NCI-H82 (cell line): ENCODE measurements around the gene FAM89A.

Experiments
- DNase-seq: peaks from one replicate; lab custom pipeline; 2025; lab: John Stamatoyannopoulos, UW

FAM89A gene

DNA sequence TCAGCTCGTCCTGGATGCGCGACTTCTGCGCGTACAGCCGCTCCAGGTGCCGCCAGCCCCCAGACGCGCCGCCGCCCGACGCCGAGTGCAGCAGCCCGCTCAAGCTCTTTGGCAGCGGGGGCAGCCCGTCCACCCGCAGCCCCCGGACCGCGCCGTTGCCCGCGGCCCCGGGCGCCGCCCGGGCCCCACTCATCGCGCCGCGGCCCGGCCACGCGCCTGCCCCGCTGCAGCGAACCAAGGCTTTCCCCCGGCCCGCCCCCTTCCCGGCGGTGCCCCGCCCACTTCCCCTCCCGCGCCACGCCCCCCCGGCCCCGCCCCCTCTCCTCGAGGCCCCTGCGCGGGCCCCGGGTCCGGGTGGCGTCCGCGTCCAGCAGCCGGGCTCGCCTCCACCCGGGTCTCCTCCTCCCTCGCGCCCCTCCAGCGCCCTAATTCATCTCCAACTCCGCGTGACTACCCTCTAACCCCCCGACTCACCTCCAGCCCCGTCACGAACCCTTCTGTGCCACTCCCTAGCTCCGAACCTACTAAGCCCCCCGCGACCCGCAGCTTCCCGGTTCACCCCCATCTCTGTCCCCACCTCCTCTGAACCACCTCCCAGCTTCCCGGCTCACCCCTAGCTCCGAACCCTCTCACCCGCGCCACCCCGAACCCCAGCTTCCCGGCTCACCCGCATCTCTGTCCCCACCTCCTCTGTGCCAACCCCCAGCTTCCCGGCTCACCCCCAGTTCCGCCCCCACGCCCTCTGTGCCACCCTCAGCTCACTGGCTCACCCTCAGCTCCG, at the start of gene FAM89A:
TSS of gene FAM89A (minus strand) at position 236 of the 781 bp plus-strand sequence. CDS start at position 193, 43 bp downstream.
- DNase-seq: peak; percentile 82

DNA sequence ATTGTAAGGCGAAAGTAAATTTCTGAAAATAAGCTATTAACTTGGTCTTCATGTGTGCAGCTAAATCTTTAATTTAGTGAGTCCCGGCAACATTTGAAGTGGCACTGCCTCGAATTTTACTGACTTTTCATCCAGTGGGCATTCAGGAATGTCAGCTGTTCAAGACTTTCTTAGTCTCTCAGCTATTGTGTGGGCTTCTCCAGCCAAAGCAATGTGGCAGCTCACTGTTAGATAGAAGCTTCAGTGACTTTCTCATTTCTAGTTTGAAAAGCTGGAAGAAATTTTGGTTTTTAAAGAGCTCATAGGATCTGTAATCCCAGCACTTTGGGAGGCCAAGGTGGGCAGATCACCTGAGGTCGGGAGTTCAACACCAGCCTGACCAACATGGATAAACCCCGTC, 44.3 kb upstream of the FAM89A start:
- no peak for DNase-seq

DNA sequence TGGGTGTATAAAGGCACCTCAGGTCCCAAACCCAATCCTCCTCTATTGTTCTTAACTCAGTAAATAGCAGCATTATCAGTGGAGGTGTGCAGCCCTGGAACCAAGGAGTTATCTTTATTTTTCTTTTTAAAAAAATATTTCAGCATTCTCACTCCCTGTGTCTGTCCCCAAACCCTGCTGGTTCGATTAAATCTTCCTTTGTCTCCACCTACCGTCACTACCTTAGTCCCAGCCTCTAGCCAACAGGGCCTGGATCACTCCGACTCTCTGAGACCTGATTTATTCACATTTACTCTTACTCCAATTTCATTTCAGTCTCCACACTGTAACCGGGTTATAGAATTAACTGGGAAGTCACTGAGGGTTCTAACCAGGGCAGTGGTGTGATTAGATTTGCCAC, 39.1 kb upstream of the FAM89A start:
- no peak for DNase-seq

DNA sequence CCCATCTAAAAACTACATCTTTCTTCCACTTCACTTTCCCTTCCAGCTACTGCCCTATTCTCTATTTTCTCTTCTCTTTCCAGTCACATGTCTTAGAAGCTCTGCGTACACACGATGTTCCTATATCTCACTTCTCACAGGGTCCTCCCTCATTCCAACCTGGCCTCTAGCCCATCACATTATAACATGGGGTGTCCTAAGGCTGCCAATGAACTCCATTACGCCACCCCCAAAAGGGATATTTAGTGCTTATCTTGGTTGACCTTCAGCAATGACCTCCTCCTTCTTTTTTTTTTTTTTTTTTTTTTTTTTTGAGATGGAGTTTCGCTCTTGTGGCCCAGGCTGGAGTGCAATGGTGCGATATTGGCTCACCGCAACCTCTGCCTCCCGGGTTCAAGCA, 38.2 kb upstream of the FAM89A start:
- no peak for DNase-seq

DNA sequence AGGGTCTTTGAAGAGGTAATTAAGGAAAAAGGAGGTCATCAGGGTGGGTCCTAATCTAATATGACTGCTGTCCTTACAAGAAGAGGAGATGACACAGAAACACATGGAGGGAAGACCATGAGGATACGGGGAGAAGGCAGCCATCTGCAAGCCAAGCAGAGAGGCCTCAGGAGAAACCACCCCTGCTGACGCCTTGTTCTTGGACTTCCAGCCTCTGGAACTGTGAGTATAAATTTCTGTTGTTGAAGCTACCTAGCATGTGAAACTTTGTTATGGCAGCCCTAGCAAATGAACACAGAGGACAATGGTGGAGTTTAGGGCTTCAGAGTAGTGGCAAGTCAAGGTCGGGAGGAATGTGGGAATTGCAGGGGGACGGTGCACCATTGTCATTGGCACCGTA, 36.7 kb upstream of the FAM89A start:
- no peak for DNase-seq

DNA sequence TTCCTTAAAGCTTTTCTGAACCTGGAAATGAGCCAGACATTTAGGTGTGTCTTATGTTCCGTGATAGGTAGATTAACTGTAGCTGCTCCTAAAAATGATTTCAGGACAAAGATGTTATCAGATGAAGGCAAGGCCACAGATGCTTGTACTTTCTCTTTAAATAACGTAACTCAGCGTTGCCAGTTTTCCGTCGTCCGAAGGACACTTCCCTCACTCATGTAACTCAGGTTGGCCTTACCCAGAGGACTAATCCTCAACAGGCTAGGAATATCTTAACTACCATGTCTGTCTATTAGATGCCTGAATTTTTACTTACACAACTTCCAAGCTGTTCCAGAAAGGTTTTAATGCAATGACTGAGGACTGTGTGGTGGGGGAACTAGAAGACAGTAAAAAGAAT, 35.4 kb upstream of the FAM89A start:
- DNase-seq: no peak

DNA sequence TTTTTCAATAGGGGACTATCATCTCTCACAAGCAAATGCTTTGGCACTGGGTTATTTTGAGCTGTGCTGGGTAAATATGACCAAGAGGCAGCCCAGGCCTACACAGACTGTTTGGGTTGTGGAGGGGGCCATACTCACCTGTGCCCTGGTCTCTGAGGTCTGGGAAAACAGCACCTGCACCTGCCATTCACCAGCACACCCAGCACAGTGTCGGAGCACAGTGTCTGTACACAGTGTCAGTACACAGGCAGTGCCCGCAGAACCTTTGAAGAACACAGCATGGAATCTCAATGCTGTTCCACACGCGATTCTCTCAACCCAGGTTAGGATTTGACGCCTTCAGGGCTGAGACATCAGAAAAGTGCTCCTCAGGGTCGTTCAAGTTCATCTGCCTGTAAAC, 35.0 kb upstream of the FAM89A start:
- DNase-seq: no peak

DNA sequence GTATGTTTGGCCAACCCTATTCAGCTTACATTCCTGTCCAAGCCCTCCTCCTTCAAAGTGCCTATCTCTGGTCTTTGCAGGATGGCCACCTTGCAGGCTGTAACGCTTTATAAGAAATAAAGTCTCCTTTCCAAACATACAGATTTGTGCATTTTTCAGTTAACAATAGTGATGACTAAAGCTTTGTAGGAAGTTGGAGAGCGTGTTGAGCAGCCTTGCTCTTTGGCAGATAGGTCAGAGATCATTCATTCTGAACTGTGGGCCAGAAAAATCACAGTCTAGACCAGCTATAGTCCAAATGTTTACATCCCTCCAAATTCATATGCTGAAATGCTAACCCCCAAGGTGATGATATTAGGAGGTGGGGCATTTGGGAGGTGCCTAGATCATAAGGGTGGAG, 34.0 kb upstream of the FAM89A start:
- DNase-seq: no peak

DNA sequence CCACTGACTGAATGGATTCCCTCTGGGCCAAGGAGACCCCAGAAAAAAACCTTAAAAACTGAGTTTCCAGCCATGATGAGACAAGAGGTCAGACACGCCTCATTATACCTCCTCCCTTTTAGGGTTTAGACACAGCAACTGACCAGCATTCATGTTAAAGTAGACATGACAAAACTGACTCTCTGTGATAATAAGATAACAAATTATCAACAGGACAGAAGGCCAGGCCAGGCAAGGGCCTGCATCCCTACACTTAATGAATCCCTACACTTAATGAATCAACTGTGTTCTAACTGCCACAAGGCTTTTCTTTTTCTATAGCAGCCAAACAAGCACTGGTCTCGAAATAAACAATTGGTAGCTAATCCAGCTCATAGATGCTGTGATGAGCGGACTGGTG, 33.3 kb upstream of the FAM89A start:
- DNase-seq: no peak

DNA sequence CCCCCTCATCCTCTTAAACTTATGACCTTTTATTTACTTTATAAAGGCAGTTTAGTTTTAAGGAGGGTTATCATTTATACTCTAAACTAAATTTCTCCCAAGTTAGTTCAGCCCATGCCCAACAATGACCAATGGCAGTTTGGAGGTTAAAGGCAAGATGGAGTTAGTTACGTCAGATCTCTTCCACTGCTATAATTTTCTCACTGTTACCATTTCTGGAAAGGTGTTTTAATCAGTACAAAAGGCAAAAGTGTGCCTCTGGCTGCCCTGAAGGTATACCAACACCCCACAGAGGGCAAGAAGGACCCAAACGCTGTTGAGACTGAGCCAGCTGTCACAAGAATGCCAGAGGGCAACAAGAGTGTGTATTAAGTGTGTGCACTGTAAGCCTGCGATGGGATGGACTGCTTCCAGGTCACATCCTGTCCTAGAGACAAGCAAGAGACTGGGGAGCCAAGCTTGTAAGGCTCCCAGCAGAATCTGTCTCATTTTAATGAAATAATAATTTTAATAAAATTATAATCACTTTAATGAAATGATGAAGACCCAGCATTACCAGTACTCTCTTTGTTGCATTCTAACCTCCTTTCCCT, 32.5 kb upstream of the FAM89A start:
- no peak for DNase-seq

DNA sequence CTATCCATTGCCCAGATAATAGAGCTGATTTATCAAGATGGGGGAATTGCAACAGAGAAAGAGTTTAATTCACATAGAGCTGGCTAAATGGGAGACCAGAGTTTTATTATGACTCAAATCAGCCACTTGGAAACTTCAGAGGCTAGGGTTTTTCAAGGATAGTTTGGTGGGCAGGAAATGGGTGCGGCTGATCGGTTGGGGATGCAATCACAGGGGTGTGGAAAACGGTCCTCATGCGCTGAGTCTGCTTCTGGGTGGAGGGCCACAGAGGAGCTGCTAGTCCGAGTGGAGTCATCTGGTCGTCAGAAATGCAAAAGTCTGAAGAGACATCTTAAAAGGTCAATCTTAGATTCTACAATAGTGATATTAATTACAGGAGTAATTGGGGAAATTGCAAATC, 32.0 kb upstream of the FAM89A start:
- DNase-seq: no peak

DNA sequence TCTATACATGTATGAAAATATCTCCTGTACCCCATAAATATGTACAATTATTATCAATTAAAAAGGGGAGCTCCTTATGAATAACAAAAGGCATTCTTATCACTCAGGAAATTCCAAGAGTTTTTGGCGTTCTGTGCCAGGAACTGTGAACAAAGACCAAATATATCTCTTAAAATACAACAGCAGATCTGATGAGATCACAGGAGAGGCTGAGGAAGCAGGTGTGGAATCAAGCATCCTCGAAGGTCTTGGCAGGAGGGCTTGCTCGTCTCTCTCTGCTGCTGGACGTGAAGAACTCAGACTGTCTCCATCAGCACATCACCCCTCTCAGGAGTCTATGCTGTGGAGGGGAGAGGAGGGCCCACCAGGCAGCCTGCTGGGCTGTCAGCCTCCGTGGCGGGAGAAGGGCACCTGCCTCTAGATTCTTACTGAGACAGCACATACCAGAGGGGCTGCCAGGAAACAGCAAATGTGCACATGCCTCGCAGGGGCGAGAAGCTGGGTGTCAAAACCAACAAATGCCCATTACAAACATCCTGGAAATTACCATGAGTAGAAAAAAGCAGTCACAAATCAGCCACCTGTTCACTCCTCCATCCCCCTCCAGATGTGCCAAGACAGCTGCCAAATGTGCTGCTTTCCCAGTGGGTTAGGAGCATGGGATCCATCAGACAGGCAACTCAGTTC, 30.8 kb upstream of the FAM89A start:
- no peak for DNase-seq

DNA sequence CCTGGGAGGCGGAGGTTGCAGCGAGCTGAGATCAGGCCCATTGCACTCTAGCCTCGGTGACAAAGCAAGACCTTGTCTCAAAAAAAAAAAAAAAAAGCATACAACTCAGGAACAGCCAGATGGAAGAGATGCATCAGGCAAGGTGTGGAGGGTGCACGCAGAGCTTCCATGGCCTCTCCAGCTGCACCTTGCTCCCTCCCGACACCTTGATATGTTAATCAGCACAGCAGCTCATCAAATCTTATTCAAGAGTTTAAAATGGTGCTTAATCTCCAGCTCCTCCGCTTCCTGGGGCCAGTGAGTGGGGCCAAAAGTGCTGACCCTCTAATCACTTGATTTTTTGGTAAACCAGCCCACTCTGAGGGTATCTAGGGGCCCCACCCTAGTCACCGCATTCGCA, 29.3 kb upstream of the FAM89A start:
- DNase-seq: no peak

DNA sequence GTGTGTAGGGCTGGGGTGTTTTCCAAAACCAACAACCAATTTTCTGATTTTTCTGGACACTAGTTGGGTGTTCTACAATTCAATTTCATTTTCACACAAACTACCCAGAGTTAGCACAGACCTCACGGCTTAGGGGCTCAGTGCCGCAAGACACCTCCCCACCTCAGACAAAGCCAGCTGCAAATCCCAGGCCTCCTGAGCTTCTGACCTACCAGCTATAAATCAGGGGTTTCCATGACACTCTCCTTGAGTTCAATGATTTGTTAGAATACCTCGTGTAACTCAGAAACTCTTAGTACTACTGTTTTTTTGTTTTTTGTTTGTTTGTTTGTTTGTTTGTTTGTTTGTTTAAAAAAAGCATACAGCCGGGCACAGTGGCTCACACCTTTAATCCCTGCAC, 28.7 kb upstream of the FAM89A start:
- DNase-seq: peak; percentile 20

DNA sequence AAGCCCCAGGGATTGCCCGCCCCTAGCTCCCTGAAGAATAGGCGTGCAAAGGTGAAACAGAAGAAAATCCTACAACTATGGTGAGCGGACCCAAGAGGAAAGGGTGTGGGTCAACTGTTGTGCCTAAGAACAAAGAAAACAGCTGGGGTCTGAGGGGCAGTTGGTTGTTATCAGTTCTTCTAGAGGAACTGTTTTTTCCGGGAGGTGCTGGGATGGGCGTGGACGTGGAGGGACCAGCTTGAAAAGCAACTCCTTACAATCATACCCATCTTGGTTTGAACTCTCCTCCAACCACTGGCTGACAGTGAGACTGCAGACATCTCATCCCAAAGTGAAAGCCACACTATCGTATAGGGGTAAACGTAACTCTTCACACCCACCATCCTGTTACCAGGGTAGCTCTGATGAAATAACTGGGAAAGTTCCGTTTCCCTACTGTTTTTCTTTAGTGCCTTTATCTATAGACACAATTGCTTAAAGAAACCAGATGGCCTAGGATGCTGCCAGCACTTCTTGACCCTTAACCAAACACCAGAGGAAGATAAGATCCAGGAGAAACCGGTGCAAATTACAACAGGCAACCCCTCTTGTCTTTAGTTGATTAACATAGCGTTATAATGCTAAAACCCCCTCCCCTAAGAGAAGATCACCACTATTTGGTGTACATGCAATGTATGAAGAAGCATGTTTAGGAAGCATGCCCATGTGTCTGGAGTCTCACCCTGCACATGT, 25.6 kb upstream of the FAM89A start:
- no peak for DNase-seq

DNA sequence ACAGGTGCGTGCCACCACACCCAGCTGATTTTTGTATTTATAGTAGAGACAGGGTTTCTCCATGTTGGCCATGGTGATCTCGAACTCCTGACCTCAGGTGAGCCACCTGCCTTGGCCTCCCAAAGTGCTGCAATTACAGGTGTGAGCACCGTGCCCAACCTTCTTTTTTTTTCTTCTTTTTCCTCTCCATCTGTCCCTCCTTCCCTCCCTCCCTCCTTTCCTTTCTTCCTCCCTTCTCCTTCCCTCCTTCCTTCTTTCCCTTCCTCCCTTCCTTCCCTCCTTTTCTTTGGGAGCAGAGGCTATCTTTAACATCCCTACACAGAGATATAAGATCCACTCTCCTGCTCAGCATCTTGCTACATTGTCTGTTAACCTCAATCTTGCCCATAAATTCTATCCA, 24.4 kb upstream of the FAM89A start:
- no peak for DNase-seq

DNA sequence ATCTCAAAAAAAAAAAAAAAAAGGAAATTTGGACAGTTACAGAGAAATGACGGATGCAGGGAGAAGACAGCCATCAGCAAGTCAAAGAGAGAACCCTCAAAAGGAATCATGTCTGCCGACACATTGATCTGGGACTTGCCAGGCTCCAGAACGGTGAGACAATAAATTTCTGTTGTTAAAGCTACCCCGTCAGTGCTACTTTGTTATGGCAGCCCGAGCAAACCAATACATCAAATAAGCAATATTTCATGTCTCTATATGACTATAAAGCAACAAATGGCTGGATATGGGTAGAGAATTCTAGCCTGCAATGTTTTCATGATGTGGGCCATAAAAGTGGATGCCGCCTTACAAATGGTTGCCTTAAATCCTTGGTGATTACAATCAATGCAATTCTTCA, 23.3 kb upstream of the FAM89A start:
- DNase-seq: no peak

DNA sequence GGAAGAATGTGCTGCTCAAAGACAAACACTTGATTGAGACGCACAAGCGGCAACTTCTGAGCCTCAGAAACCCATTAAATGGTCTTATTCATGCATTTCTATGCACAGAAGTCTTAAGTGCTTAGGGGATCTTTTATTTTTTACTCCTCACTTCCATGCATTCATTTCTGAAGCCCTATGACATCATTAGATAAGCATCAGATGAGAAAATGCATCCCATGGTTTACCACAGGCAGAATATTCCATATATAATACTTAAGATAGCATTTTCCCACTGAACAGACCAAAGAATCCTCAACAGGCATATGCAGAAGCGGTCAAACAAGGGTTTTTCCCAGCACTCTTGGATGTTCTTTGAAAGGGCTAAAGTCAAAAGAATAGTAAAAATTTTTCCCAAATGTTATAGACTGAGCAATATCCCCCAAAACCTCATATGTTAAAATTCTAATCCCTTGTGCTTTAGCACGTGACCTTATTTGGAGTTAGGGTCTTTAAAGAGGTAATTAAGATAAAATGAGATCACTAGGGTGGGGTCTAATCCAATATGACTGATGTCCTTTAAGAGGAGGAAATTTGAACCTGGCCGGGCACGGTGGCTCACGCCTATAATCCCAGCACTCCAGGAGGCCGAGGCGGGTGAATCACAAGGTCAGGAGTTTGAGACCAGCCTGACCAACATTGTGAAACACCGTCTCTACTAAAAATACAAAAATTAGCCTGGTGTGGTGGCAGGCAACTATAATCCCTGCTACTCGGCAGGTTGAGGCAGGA, 22.6 kb upstream of the FAM89A start:
- peak; percentile 85 for DNase-seq

DNA sequence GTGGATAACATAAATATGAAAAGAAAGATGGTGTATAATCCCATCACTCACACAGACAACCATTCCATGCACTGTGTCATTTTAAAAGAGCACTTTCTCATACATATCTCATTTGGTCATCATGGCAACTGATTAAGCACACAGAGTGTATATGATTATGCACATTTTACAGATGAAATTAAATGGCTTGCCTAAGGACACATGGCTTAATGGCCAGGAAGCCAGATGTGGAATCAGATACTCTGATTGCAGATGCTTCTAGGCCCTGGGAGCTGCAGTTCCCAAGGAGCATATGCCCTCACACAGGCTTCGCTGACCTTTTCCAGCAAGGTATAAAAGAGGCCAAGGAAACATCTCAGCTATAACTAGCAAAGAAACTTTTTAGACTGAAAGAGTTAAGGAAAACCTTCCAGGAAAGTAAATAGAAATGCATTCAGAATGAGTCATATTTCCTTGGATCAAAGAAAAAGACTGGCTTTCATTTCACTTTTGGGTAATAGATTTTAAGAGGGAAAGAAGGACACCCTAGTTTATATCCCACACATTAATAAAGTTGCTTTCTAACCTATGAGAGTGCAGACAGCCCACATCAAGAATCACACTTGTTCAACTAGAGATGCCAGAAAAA, 19.6 kb upstream of the FAM89A start:
- DNase-seq: no peak

DNA sequence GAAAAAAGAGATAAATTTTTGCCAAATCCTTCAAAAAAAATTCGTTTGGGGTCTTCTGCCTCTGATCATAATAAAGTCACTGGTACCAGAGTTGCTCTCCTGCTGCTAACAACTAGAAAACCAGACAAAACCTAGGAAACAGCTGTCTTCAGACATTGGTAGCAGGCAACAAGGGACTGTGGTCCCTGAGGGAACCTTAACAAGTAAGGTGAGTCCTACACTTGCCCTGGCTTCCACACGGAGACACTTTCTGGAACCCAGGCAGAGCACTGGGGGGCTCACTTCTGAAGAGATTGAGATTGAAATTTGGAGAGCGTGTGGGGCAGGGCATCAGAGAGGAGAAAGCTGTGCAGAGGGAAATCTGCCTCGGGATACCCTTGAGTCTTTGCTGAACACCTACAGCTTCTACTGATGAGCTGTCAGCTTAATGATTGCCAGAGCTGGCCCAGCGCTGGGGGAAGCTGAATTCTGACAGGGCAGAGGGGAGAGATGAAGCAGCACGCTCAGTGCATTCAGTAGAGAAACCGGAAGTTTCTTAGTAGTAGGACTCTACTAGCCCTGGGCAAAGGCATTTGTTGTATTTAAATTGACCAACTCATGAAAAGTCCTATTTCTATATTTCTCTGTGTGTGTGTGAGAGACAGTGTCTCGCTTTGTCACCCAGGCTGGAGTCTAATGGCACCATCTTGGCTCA, 18.5 kb upstream of the FAM89A start:
- peak; percentile 40 for DNase-seq

DNA sequence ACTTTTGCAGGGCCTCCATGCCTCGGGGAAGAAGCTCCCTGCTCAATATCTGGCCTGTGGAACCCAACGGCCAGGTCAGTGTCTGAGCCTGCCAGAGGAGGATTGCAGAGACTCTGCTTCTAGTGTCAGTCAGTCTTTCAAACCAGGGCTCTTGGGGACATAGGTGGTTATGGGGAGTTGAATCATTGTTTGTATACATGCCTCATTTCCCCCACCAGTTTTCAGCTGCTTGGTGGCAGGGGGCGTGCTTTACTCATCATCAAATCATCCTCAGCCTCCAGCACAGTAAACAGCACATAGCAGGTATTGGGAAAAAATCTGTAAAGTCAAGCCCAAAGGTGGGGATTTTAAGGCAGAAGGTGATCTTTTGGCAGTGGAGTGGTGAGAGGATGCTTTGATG, 17.4 kb upstream of the FAM89A start:
- no peak for DNase-seq
